Measurements from ENCODE around the gene AMZ1. TPM values are rescaled to one million over a fixed set of nuclear protein-coding genes. Genes with fewer than 3 reads are reported as not detected.

The AMZ1 gene
- total RNA-seq, 3 donors from 2014 or later (not counting 1 experiment from before 2014, with no cell fraction given), result 0.07 to 1.2 (median 0.27) TPM

DNA sequence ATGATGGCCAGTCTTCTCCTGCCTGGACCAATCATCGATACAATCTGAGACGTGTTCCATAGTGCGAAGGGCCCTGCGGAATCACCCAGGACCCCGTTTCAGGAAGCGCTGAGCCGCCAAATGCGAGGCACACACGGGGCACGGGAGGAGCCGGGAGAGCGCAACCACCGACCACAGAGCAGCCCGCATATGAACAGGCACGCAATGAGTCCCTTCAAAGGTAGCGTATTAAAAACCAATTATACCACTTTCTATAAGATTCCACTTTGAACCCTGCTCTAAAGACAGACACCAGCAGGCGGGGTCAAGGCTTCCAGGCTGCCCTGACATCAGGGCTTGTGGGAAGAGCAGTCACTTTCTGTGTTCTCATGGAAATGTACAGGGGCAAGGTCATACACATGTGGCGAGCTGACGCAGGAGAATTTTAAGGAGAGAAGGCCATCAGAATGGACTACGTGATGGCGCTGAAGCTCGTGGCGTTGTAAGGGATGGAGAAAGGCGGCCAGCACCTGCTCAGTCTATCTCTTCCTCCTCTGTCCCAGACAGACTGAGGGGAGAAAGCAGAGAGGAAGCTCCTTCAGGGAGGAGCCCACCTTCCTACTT is 46.2 kb downstream of the AMZ1 start:
- H3K4me3 ChIP-seq (ENCODE audit: low read length), result no peak overlapping the region
- DNase-seq (no peak), ATAC-seq (peak in 1 of 3 donors; percentile 25)
- intact Hi-C loops (cut with micrococcal nuclease), result no loop called here
- Mint-ChIP-seq H3K36me3 (peaks cover 6% of the 10 kb centered on the region), H3K9me3 (no peaks in the 10 kb centered on the region), H3K4me1 (peaks cover 22 to 36% of the 10 kb centered on the region in 2 donors), H3K27me3 (ENCODE audit: low read depth in 2 of 2) (peaks cover 10 to 14% of the 10 kb centered on the region in 2 donors), H3K27ac (no peak overlapping the region), H3K4me3 (no peak overlapping the region)
- no peaks in the 10 kb centered on the region for H3K27me3 ChIP-seq (ENCODE audit: control insufficient read depth, insufficient read depth, low read length)
- no peak overlapping the region for H3K27ac ChIP-seq (ENCODE audit: low read length)
- H3K4me1 ChIP-seq (ENCODE audit: control insufficient read depth, insufficient read depth, low read length), result peaks cover 28% of the 10 kb centered on the region
- TF ChIP-seq, protein P1, sequence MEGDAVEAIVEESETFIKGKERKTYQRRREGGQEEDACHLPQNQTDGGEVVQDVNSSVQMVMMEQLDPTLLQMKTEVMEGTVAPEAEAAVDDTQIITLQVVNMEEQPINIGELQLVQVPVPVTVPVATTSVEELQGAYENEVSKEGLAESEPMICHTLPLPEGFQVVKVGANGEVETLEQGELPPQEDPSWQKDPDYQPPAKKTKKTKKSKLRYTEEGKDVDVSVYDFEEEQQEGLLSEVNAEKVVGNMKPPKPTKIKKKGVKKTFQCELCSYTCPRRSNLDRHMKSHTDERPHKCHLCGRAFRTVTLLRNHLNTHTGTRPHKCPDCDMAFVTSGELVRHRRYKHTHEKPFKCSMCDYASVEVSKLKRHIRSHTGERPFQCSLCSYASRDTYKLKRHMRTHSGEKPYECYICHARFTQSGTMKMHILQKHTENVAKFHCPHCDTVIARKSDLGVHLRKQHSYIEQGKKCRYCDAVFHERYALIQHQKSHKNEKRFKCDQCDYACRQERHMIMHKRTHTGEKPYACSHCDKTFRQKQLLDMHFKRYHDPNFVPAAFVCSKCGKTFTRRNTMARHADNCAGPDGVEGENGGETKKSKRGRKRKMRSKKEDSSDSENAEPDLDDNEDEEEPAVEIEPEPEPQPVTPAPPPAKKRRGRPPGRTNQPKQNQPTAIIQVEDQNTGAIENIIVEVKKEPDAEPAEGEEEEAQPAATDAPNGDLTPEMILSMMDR (IDR thresholded peaks at IDR 0.05), result no peak
- peaks cover 11% of the 10 kb centered on the region for H3K36me3 ChIP-seq (ENCODE audit: control insufficient read depth, insufficient read depth, low read length)
- H3K9me3 ChIP-seq (ENCODE audit: control insufficient read depth, insufficient read depth, low read length), result no peaks in the 10 kb centered on the region
- WGBS (ENCODE audit: insufficient coverage), result 55% methylated on average over 24 of the region's 24 CpGs

DNA sequence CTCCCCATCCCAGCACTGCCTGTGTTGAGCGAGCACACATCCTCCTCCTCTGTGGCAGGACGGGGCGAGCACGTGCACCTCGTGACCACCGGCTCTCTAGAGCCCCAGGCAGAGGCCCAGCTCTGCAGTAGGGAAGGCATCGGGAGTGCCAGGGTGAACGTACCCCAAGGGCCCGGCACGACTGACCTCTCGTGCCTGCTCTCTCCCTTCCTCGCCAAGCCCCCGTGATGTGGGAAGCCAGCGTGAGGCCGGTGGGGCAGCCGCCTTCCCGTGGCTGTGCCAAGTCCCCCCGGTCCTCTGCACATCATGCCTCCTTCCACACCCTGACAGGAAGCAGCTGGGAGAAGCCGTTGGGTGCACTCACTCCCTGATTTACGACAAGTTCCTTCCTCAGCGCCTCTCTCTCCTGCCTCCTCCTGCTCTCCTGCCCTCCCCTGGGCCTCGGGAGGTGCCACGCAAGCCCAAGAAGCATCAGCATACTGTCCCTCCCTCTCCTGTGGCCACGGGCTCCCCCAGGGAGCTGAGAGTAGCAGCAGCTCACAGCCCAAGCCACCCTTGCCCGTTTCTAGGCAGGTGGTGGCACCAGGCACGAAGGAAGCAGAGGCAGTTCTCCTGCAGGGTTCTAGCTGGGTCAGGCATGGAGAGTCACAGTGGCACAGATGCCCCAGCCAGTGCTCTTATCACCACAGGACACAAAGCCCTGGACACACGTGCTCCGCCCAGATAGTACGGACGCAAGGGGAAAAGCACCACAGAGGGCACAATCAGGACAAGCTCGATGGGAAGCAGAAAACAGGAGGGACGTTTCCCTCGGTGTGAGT is 47.0 kb downstream of the AMZ1 start:
- 26% methylated on average over 33 of the region's 33 CpGs for WGBS (ENCODE audit: insufficient coverage)
- peaks cover 3% of the 10 kb centered on the region for H3K36me3 Mint-ChIP-seq
- H3K4me1 ChIP-seq (ENCODE audit: control insufficient read depth, insufficient read depth, low read length), result peaks cover 28% of the 10 kb centered on the region
- DNase-seq (no peak), ATAC-seq (peak; percentile 31 to 57 (median 42))
- H3K4me3 ChIP-seq (ENCODE audit: low read length), result no peak overlapping the region
- peaks cover 22 to 36% of the 10 kb centered on the region in 2 donors for H3K4me1 Mint-ChIP-seq
- intact Hi-C loops (cut with micrococcal nuclease), result no loop called here
- H3K9me3 ChIP-seq (ENCODE audit: control insufficient read depth, insufficient read depth, low read length), result no peaks in the 10 kb centered on the region
- no peaks in the 10 kb centered on the region for H3K27me3 ChIP-seq (ENCODE audit: control insufficient read depth, insufficient read depth, low read length)
- H3K27me3 Mint-ChIP-seq (ENCODE audit: low read depth in 2 of 2), result peaks cover 10 to 14% of the 10 kb centered on the region in 2 donors
- H3K36me3 ChIP-seq (ENCODE audit: control insufficient read depth, insufficient read depth, low read length), result peaks cover 7% of the 10 kb centered on the region
- H3K4me3 Mint-ChIP-seq, result no peak overlapping the region
- no peaks in the 10 kb centered on the region for H3K9me3 Mint-ChIP-seq
- TF ChIP-seq, protein P1 (IDR thresholded peaks at IDR 0.05), result no peak
- peak overlapping the region in 1 of 2 donors; percentile 70 for H3K27ac Mint-ChIP-seq
- H3K27ac ChIP-seq (ENCODE audit: low read length), result no peak overlapping the region

DNA sequence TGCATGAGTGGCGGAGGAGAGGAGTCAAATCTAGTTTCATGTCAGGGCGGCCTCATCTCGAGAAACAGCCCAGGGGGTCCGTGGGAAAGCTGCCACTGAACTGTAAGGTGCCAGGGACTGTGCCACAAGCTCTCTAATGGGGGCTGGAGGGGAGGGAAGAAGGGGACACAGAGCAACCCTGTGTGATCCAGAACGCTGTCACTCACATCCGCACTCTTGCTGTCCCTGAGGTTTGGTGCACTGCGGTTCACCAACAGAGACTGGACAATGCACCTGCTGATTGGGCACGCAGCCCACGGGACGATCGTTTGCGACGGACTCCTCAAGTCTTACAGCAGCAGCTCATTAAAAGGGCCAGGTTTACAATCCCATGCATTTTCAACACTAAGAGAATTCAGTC is 47.7 kb downstream of the AMZ1 start:
- H3K9me3 ChIP-seq (ENCODE audit: control insufficient read depth, insufficient read depth, low read length), result no peaks in the 10 kb centered on the region
- no peak for DNase-seq

More for the DNA sequence above, 47.7 kb downstream of the AMZ1 start:
- Mint-ChIP-seq H3K36me3 (no peaks in the 10 kb centered on the region), H3K9me3 (no peaks in the 10 kb centered on the region), H3K27me3 (ENCODE audit: low read depth in 2 of 2) (peaks cover 10 to 14% of the 10 kb centered on the region in 2 donors), H3K27ac (no peak overlapping the region), H3K4me1 (peaks cover 22 to 36% of the 10 kb centered on the region in 2 donors), H3K4me3 (no peak overlapping the region)
- H3K4me3 ChIP-seq (ENCODE audit: low read length), result no peak overlapping the region
- TF ChIP-seq, protein P1 (IDR thresholded peaks at IDR 0.05), result no peak
- no peak for ATAC-seq
- WGBS (ENCODE audit: insufficient coverage), result 88% methylated on average over 13 of the region's 13 CpGs
- peaks cover 28% of the 10 kb centered on the region for H3K4me1 ChIP-seq (ENCODE audit: control insufficient read depth, insufficient read depth, low read length)
- intact Hi-C loops (cut with micrococcal nuclease), result no loop called here
- H3K27me3 ChIP-seq (ENCODE audit: control insufficient read depth, insufficient read depth, low read length), result no peaks in the 10 kb centered on the region
- no peak overlapping the region for H3K27ac ChIP-seq (ENCODE audit: low read length)
- no peaks in the 10 kb centered on the region for H3K36me3 ChIP-seq (ENCODE audit: control insufficient read depth, insufficient read depth, low read length)
